Epithelial cell of esophagus (primary cell): ENCODE results near the gene FRAS1.

Experiments used
- DNase-seq: peaks from one replicate; pipeline ENCODE4 v3.0.0; 2010; ENCODE audit warnings: low read depth
- H3K4me3 ChIP-seq: 2 replicates; pipeline ENCODE4 v1.5.1; 2011; ENCODE audit warnings: mild to moderate bottlenecking, low read length, control low read depth
- TF ChIP-seq, protein P1 (sequence below): IDR thresholded peaks from 2 replicates; pipeline ENCODE4 v1.5.1; 2011; ENCODE audit warnings: low read depth, mild to moderate bottlenecking, low read length, control low read depth, inconsistent platforms; ENCODE audit not compliant: insufficient read depth; ENCODE audit errors: missing control alignments

The FRAS1 gene

DNA sequence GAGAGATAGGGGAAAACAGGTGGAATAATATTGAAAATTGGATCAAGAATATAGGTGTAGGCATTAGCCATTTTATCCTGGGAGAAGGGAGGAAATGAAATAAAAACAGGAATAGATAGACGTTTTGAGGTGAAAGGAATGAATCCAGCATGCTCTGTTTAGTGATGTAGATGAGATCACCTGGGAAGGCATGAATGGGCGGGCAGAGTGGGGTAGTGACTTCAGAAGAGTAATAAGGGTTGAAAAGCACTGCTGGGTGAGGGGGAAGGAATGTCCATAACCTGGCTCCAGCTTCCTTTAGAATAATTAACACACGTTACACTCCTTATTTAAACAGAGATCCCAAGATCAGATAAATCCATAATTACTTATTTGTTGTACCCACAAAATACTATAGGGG is 303.3 kb downstream of the FRAS1 start:
- no peak overlapping the region for H3K4me3 ChIP-seq
- DNase-seq, result no peak
- TF ChIP-seq, protein P1, sequence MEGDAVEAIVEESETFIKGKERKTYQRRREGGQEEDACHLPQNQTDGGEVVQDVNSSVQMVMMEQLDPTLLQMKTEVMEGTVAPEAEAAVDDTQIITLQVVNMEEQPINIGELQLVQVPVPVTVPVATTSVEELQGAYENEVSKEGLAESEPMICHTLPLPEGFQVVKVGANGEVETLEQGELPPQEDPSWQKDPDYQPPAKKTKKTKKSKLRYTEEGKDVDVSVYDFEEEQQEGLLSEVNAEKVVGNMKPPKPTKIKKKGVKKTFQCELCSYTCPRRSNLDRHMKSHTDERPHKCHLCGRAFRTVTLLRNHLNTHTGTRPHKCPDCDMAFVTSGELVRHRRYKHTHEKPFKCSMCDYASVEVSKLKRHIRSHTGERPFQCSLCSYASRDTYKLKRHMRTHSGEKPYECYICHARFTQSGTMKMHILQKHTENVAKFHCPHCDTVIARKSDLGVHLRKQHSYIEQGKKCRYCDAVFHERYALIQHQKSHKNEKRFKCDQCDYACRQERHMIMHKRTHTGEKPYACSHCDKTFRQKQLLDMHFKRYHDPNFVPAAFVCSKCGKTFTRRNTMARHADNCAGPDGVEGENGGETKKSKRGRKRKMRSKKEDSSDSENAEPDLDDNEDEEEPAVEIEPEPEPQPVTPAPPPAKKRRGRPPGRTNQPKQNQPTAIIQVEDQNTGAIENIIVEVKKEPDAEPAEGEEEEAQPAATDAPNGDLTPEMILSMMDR, result no peak

- no peak for DNase-seq
- TF ChIP-seq, protein P1, result no peak
- H3K4me3 ChIP-seq, result no peak overlapping the region
Observed at GRCh38 chr4:78361621-78362120, 304.5 kb downstream of the FRAS1 start.

GRCh38 chr4:78362310-78362709 is 305.2 kb downstream of the FRAS1 start:
- no peak for DNase-seq
- TF ChIP-seq, protein P1, result no peak
- H3K4me3 ChIP-seq, result no peak overlapping the region

DNA sequence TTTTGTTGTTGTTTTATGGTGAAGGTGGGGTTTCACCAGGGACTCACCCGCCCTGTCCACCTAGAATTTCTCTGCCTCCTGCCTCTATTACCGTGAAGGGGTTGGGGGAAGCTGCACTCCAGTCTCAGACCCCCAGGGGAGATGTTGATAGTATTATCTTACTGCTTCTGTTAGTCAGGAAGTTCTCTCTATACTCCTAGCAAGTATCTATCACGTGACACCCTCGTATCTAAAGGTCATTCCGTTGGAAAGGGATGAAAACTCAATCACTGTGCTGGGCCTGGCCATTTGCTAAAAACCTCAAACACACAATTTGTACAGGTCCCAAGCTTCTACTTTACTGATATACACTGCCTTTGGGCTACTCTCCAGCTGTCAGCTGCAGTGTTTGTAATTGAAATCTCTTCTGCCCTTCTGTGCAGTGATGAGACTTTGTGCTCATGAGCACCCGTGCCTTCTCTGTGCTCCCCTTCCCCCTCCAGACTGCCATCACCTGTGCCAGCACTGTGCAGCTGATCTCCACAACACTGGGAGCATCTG is 306.0 kb downstream of the FRAS1 start:
- no peak for DNase-seq
- TF ChIP-seq, protein P1, result no peak
- H3K4me3 ChIP-seq, result no peak overlapping the region

GRCh38 chr4:78369679-78370078 is 312.6 kb downstream of the FRAS1 start:
- TF ChIP-seq, protein P1, result no peak
- DNase-seq, result peak; percentile 67
- H3K4me3 ChIP-seq, result no peak overlapping the region

- TF ChIP-seq, protein P1, result no peak
Observed at GRCh38 chr4:78370631-78371372, 313.7 kb downstream of the FRAS1 start.

More at GRCh38 chr4:78370631-78371372, 313.7 kb downstream of the FRAS1 start:
- H3K4me3 ChIP-seq, result no peak overlapping the region
- DNase-seq, result peak; percentile 88
